Common myeloid progenitor, CD34-positive (primary cell): Measurements from ENCODE around the gene NFKB1.

Source experiments
- CTCF ChIA-PET: fragments of 350-600 bp; sonication (Branson Sonifier 250); formaldehyde crosslinking; loops from one replicate; lab custom pipeline; 2021; ENCODE audit warnings: antibody characterized with exemption; lab: Charles Lee
- POLR2A ChIA-PET: fragments of 350-600 bp; sonication (Branson Sonifier 250); formaldehyde crosslinking; loops from one replicate; lab custom pipeline; 2021; ENCODE audit warnings: antibody characterized with exemption; lab: Charles Lee
- DNase-seq, 3 donors: peaks; one replicate each; pipeline versions ENCODE4 v3.0.0 to v3.0.0-alpha.2; 2013
- H3K27ac ChIP-seq, 2 experiments: 1 replicate in 1 of 2; 2 replicates in 1 of 2; pipeline ENCODE4 v1.7.0; 2013; ENCODE audit warnings: inconsistent platforms in 2 of 2, low read length in 2 of 2, mild to moderate bottlenecking in 2 of 2, low read depth in 1 of 2, moderate library complexity in 1 of 2; ENCODE audit not compliant: severe bottlenecking in 2 of 2, insufficient read depth in 1 of 2, poor library complexity in 1 of 2
- H3K27me3 ChIP-seq, 5 experiments: replicated peaks in 2 of 5; 1 replicate in 3 of 5; 2 replicates in 2 of 5; pipeline versions ENCODE4 v1.6.1 to v1.7.0; 2013; ENCODE audit warnings: low read length in 4 of 5, mild to moderate bottlenecking in 2 of 5, moderate library complexity in 2 of 5, inconsistent platforms in 1 of 5; ENCODE audit not compliant: insufficient read depth in 5 of 5, control insufficient read depth in 4 of 5
- H3K36me3 ChIP-seq, 4 experiments: 1 replicate in 2 of 4; 2 replicates in 2 of 4; pipeline versions ENCODE4 v1.6.1 to v1.7.0; 2013; ENCODE audit warnings: low read length in 3 of 4, control low read depth in 1 of 4, mild to moderate bottlenecking in 1 of 4; ENCODE audit not compliant: control insufficient read depth in 4 of 4, insufficient read depth in 4 of 4
- H3K4me1 ChIP-seq, 4 experiments: 1 replicate in 3 of 4; 2 replicates in 1 of 4; pipeline versions ENCODE4 v1.6.1 to v1.7.1; 2013; ENCODE audit warnings: low read length in 3 of 4, mild to moderate bottlenecking in 3 of 4, control low read depth in 1 of 4, inconsistent platforms in 1 of 4, moderate library complexity in 1 of 4; ENCODE audit not compliant: control insufficient read depth in 4 of 4, insufficient read depth in 4 of 4; ENCODE audit errors: control extremely low read depth in 1 of 4
- H3K4me3 ChIP-seq, 7 experiments: 1 replicate in 4 of 7; 2 replicates in 3 of 7; pipeline versions ENCODE4 v1.5.1 to v1.7.0; 2013; ENCODE audit warnings: mild to moderate bottlenecking in 7 of 7, low read length in 6 of 7, moderate library complexity in 6 of 7, inconsistent platforms in 2 of 7, low read depth in 2 of 7, control low read depth in 1 of 7; ENCODE audit not compliant: insufficient read depth in 4 of 7, control insufficient read depth in 1 of 7; ENCODE audit errors: extremely low read depth in 1 of 7
- H3K9me3 ChIP-seq, 5 experiments: 1 replicate in 4 of 5; 2 replicates in 1 of 5; pipeline versions ENCODE4 v1.6.1 to v1.7.1; 2013; ENCODE audit warnings: low read length in 4 of 5, mild to moderate bottlenecking in 2 of 5, inconsistent platforms in 1 of 5, low read depth in 1 of 5, moderate library complexity in 1 of 5; ENCODE audit not compliant: control insufficient read depth in 4 of 5, insufficient read depth in 2 of 5; ENCODE audit errors: control extremely low read depth in 1 of 5
- WGBS: methylation state at CpG from one replicate; pipeline ENCODE4 v1.1.5; 2013; ENCODE audit not compliant: insufficient coverage; 5-methylcytosine and 5-hydroxymethylcytosine counted together

Gene NFKB1

DNA sequence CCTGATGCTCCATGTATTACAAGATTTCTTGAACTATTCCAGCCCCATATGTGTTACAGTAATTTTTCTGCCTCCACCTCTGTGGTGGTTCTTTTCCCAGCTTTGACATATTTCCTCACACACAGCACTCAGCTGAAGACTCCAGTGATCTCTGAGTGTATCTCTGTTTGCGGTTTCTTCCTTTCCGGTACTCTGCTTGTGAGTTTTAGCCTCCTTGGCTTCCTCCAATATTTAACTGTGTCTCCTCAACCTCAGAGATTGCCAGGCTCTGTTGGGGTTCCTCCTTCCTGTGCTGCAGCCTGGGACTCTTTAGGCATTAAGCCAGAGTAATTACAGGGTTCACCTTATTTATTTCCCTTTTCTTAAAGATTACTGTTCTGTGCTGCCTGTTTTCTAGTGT is 73.2 kb downstream of the NFKB1 start:
- CTCF ChIA-PET, result interaction anchor here (0.8 to 1.1 kb wide), 3 partner anchors 11 to 13 kb away, joined by 3 read pairs; no protein-coding TSS in a partner anchor
- Histone ChIP-seq H3K4me3 (no peak overlapping the region), H3K36me3 (peaks cover 13 to 32% (median 20%) of the 10 kb centered on the region in 4 experiments), H3K27ac (no peak overlapping the region), H3K4me1 (peaks cover 0 to 6% (median 4%) of the 10 kb centered on the region in 4 experiments), H3K27me3 (no peaks in the 10 kb centered on the region), H3K9me3 (peaks cover 0 to 6% (median 0%) of the 10 kb centered on the region in 5 experiments)
- peak; percentile 10 to 45 (median 40) for DNase-seq
- 34% methylated on average over 2 of the region's 2 CpGs for WGBS
- POLR2A ChIA-PET, result no interaction called here

DNA sequence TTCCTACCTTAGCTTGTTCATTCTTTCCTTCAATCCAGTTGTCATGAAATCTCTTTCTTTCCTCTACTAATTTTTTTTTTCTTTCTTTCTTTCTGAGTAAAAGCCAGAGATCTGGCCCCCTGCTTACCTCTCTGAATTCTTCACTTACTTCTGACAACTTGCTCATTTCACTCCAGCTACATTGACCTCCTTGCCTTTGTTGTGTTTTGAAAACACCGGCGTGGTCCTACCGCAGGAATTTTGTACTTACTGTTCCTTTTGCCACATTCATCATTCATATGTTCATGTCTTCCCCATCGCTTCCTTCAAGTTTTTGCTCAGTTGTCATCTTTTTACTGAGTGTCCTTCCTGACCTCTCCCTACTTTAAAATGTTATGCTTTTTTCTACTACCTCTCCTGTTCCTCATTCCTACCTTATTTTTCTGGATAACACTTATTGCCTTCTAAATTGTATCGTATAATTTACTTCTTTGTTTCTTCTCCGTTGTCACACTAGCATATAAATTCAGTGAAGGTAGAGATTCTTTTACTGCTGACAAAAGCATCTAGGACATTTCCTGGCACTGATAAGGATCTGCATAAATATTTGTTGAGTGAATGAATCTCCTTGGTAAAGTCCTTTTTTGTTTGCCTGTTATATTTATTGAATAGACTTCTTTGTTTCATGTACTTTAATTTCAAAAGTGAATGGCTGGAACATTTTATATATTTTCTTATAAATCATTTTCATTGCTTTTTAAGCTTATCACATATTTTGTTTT is 74.4 kb downstream of the NFKB1 start:
- H3K27me3 ChIP-seq, result no peaks in the 10 kb centered on the region
- H3K27ac ChIP-seq, result no peak overlapping the region
- WGBS, result 100% methylated on average over 6 of the region's 6 CpGs
- peaks cover 0 to 6% (median 4%) of the 10 kb centered on the region in 4 experiments for H3K4me1 ChIP-seq
- ChIA-PET POLR2A (no interaction called here), CTCF (interaction anchor here (1.0 to 2.1 kb wide), 3 partner anchors 10 to 77 kb away, joined by 3 to 5 read pairs (median 3); no protein-coding TSS in a partner anchor)
- peaks cover 13 to 35% (median 25%) of the 10 kb centered on the region in 4 experiments for H3K36me3 ChIP-seq
- H3K9me3 ChIP-seq, result no peaks in the 10 kb centered on the region
- no peak for DNase-seq
- no peak overlapping the region for H3K4me3 ChIP-seq

DNA sequence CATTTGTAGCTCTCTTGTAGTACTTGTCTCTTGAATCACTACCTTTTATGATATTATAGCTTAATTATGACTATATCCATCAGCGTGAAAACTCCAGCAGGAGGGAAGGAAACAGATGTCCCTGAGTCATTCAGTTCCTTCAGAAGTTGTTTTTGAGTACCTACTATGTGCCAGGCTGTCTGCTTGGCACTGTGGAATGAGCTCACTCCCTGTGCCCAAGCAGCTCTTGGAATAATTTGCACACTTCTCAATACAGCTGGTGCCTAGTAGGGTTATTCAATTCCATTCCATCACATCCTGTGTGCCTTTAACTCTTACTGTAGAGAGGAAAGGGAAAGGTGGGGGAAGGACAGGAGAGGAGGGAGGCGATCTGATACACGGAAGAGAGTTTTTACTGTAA is 77.1 kb downstream of the NFKB1 start:
- WGBS, result 100% methylated on average over 1 of the region's 3 CpGs
- Histone ChIP-seq H3K4me1 (peaks cover 0 to 6% (median 4%) of the 10 kb centered on the region in 4 experiments), H3K36me3 (peaks cover 13 to 56% (median 37%) of the 10 kb centered on the region in 4 experiments), H3K9me3 (no peaks in the 10 kb centered on the region), H3K4me3 (no peak overlapping the region), H3K27me3 (no peaks in the 10 kb centered on the region), H3K27ac (no peak overlapping the region)
- POLR2A ChIA-PET, result interaction anchor here (0.6 kb wide), 1 partner anchor 67 kb away, joined by 4 read pairs; no protein-coding TSS in a partner anchor
- DNase-seq, result no peak
- CTCF ChIA-PET, result interaction anchor here (0.6 to 2.1 kb wide), 6 partner anchors 8 to 145 kb away, joined by 3 to 7 read pairs (median 4); no protein-coding TSS in a partner anchor

DNA sequence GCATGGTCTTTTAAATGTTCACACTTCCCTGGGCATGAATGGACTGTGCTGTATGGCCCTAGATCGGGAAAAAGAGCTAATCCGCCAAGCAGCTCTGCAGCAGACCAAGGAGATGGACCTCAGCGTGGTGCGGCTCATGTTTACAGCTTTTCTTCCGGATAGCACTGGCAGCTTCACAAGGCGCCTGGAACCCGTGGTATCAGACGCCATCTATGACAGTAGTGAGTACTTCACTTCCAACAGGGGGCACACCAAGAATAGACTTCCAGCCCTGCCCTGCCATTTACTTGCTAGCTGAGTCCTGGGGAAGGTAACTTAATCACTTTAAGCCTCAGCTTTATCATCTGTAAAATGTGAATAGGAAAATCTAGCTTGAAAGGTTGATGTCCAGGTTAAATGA is 77.7 kb downstream of the NFKB1 start:
- peaks cover 13 to 57% (median 39%) of the 10 kb centered on the region in 4 experiments for H3K36me3 ChIP-seq
- H3K27ac ChIP-seq, result no peak overlapping the region
- peaks cover 0 to 6% (median 4%) of the 10 kb centered on the region in 4 experiments for H3K4me1 ChIP-seq
- CTCF ChIA-PET, result interaction anchor here (0.6 to 2.1 kb wide), 6 partner anchors 9 to 146 kb away, joined by 3 to 7 read pairs (median 4); no protein-coding TSS in a partner anchor
- no peaks in the 10 kb centered on the region for H3K9me3 ChIP-seq
- POLR2A ChIA-PET, result interaction anchor here (0.6 kb wide), 1 partner anchor 67 kb away, joined by 4 read pairs; no protein-coding TSS in a partner anchor
- no peak for DNase-seq
- no peak overlapping the region for H3K4me3 ChIP-seq
- H3K27me3 ChIP-seq, result no peaks in the 10 kb centered on the region
- WGBS, result 98% methylated on average over 8 of the region's 8 CpGs

DNA sequence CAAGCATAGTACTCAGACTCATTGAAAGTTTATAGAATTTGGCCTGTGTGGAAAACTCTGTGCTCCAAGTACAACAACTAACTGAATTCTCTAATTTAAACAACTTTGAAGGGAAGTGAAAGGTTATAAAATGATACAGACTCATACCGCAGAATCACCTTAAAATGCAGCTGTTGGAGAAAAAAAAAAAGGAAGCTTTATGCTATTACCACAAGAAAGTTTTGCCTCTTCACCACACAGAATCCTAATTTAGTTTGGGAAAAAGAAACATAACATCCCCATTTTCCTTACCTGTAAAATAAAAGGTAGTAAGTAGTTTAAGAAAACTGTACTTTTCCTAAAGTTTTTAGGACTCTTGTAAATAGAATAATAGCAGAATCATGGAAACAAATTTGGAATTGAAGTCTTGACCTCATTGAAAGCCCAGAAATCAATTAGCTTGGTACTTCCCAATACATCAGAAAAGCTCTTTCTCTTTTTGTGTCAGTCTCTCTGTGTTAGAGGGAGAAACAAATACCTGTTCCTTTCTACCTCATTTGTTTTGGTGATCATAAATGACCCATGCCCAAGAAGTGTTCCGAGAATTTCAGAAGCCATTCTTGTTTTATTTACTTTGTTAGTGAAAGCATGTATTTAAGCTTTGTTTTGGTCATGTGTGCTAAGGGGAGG is 78.8 kb downstream of the NFKB1 start:
- no peaks in the 10 kb centered on the region for H3K27me3 ChIP-seq
- no peak overlapping the region for H3K27ac ChIP-seq
- WGBS, result no CpG with 5 or more reads among the region's 2 CpGs
- H3K4me3 ChIP-seq, result no peak overlapping the region
- no peaks in the 10 kb centered on the region for H3K4me1 ChIP-seq
- H3K9me3 ChIP-seq, result no peaks in the 10 kb centered on the region
- DNase-seq, result no peak
- peaks cover 19 to 64% (median 41%) of the 10 kb centered on the region in 4 experiments for H3K36me3 ChIP-seq
- CTCF ChIA-PET, result interaction anchor here (1.3 to 2.1 kb wide), 3 partner anchors 16 to 130 kb away, joined by 4 to 7 read pairs (median 4); no protein-coding TSS in a partner anchor
- POLR2A ChIA-PET, result interaction anchor here (0.5 kb wide), 2 partner anchors 136 to 577 kb away, joined by 3 read pairs; no protein-coding TSS in a partner anchor

DNA sequence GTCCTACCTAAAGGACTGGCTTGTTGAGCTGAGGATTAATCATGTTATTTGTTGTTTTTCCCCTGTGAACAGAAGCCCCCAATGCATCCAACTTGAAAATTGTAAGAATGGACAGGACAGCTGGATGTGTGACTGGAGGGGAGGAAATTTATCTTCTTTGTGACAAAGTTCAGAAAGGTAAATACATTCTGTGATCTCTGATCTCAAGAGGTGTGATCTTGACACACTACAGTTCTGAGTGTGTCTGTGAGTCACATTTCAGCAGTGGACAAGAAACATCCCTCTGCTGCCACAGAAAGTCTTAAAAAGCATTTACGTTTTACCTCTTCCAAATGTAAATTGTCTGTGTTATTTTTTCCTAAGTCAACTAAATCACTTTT is 79.3 kb downstream of the NFKB1 start:
- H3K9me3 ChIP-seq, result no peaks in the 10 kb centered on the region
- WGBS, result 100% methylated on average over 1 of the region's 1 CpG
- H3K4me1 ChIP-seq, result no peaks in the 10 kb centered on the region
- peaks cover 21 to 69% (median 43%) of the 10 kb centered on the region in 4 experiments for H3K36me3 ChIP-seq
- H3K27me3 ChIP-seq, result no peaks in the 10 kb centered on the region
- POLR2A ChIA-PET, result interaction anchor here (0.5 kb wide), 1 partner anchor 577 kb away, joined by 3 read pairs; no protein-coding TSS in a partner anchor
- no peak overlapping the region for H3K4me3 ChIP-seq
- CTCF ChIA-PET, result interaction anchor here (1.3 kb wide), 1 partner anchor 16 kb away, joined by 4 read pairs; no protein-coding TSS in a partner anchor
- no peak for DNase-seq
- H3K27ac ChIP-seq, result no peak overlapping the region
